Measurements from ENCODE around the gene BMI1. TPM values are rescaled to one million over a fixed set of nuclear protein-coding genes. Genes with fewer than 3 reads are reported as not detected.

BMI1 gene
- total and polyA plus RNA-seq, 2 experiments from 2014 or later: 25.5 to 59.8 TPM

DNA sequence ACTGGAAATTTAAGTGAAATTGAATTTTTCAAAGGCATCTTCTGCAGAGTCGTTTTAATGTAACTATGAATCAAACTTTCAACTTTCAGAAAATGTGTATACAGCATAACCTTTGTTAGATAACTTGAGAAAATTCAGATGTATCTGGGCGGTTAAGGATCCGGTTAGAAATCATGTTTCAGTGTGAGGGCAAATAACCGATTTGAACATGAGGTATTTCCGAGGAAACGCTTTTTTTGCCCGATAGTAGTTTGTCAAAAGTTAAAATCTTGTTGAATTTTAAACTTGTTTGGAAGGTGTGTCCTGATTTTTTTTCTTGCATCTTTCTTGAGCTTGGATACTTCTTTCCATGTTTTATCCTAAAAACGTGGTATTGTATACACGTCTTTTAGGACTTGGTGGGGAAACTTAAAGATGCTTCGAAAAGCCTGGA lies 1.3 kb upstream of the BMI1 start:
- Histone ChIP-seq H3K4me2 (peak overlapping the region; percentile 82), H4K20me1 (ENCODE audit: insufficient read depth, poor library complexity, severe bottlenecking) (peaks cover 37% of the 10 kb centered on the region), H3K27ac (peak overlapping the region; percentile 45), H3K79me2 (peaks cover 48% of the 10 kb centered on the region), H3K27me3 (peaks cover 39% of the 10 kb centered on the region), H3K4me3 (peak overlapping the region; percentile 34), H3K4me1 (ENCODE audit: insufficient read depth) (peaks cover 29% of the 10 kb centered on the region), H2AFZ (no peak overlapping the region), H3K9me3 (ENCODE audit: low read depth) (no peaks in the 10 kb centered on the region), H3K36me3 (replicated peaks; ENCODE audit: insufficient read depth, low read depth) (no peaks in the 10 kb centered on the region), H3K9me2 (replicated peaks; ENCODE audit: insufficient read depth) (no peaks in the 10 kb centered on the region)
- WGBS (ENCODE audit: low lambda C conversion rate, missing lambda C conversion rate): 57% methylated on average over 10 of the region's 10 CpGs
- TF ChIP-seq, protein P1, sequence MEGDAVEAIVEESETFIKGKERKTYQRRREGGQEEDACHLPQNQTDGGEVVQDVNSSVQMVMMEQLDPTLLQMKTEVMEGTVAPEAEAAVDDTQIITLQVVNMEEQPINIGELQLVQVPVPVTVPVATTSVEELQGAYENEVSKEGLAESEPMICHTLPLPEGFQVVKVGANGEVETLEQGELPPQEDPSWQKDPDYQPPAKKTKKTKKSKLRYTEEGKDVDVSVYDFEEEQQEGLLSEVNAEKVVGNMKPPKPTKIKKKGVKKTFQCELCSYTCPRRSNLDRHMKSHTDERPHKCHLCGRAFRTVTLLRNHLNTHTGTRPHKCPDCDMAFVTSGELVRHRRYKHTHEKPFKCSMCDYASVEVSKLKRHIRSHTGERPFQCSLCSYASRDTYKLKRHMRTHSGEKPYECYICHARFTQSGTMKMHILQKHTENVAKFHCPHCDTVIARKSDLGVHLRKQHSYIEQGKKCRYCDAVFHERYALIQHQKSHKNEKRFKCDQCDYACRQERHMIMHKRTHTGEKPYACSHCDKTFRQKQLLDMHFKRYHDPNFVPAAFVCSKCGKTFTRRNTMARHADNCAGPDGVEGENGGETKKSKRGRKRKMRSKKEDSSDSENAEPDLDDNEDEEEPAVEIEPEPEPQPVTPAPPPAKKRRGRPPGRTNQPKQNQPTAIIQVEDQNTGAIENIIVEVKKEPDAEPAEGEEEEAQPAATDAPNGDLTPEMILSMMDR (IDR thresholded peaks at IDR 0.05; ENCODE audit: poor library complexity): no peak
- TF ChIP-seq EZH2phosphoT487 (IDR thresholded peaks at IDR 0.05; ENCODE audit: low read depth, severe bottlenecking, unreplicated experiment): no peak
- TF ChIP-seq EZH2 (IDR thresholded peaks at IDR 0.05; ENCODE audit: borderline replicate concordance): no peak
- DNase-seq (ENCODE audit: low spot score): no peak

DNA sequence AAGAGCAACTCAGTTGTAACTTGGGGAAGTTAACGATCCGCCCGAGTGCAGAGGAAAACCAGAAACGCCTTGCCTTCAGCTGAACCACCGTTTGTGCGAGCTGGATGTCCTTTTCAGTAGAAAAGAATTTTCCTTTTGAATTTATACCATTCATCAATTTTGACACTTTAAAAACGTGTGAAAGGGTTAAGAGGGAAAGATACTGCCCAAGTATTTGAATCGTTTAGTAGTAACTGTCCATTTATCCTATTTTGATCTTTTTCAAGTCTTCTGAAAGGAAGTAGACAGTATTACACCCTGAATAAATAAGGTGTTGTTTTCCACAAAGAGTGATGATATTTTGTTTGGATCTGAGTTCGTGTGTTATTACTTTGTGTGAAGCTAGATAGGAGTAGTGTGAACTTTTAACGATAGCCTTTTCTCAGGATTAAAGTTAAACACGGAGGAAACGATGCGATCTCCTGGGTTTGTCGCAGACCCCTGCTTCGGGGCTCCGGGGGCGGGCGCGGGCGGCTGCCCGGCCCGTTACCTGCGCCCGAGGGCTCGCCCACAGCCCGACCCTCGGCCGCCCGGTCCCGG lies 830 bp upstream of the BMI1 start:
- TF ChIP-seq, protein P1 (IDR thresholded peaks at IDR 0.05; ENCODE audit: poor library complexity): no peak
- TF ChIP-seq EZH2 (IDR thresholded peaks at IDR 0.05; ENCODE audit: borderline replicate concordance) (no peak), EZH2phosphoT487 (IDR thresholded peaks at IDR 0.05; ENCODE audit: low read depth, severe bottlenecking, unreplicated experiment) (no peak)
- no peak for DNase-seq (ENCODE audit: low spot score)
- Histone ChIP-seq H3K4me3 (peak overlapping the region; percentile 34), H3K9me2 (replicated peaks; ENCODE audit: insufficient read depth) (no peaks in the 10 kb centered on the region), H3K79me2 (peaks cover 53% of the 10 kb centered on the region), H3K27me3 (peaks cover 39% of the 10 kb centered on the region), H3K36me3 (replicated peaks; ENCODE audit: insufficient read depth, low read depth) (no peaks in the 10 kb centered on the region), H4K20me1 (ENCODE audit: insufficient read depth, poor library complexity, severe bottlenecking) (peaks cover 40% of the 10 kb centered on the region), H3K4me1 (ENCODE audit: insufficient read depth) (peaks cover 32% of the 10 kb centered on the region), H3K4me2 (peak overlapping the region; percentile 82), H3K27ac (peak overlapping the region; percentile 45), H3K9me3 (ENCODE audit: low read depth) (no peaks in the 10 kb centered on the region), H2AFZ (peak overlapping the region; percentile 48)
- 10% methylated on average over 23 of the region's 30 CpGs for WGBS (ENCODE audit: low lambda C conversion rate, missing lambda C conversion rate)

DNA sequence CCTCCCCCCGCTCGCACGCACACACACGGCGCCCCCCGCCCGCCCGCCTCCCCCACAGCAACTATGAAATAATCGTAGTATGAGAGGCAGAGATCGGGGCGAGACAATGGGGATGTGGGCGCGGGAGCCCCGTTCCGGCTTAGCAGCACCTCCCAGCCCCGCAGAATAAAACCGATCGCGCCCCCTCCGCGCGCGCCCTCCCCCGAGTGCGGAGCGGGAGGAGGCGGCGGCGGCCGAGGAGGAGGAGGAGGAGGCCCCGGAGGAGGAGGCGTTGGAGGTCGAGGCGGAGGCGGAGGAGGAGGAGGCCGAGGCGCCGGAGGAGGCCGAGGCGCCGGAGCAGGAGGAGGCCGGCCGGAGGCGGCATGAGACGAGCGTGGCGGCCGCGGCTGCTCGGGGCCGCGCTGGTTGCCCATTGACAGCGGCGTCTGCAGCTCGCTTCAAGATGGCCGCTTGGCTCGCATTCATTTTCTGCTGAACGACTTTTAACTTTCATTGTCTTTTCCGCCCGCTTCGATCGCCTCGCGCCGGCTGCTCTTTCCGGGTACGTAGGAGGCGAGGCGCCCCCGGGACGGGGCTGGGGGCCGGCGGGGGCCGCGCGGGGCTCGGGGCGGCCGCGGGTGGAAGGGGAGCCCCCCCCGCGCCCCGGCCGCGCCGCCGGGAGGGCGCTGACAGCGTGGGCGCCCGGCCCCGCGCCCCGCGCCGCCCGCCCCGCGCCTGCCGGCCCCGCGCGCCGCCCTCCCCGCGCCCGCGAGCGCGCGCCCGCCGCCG lies 441 bp downstream of the BMI1 start:
- DNase-seq (ENCODE audit: low spot score): peak; percentile 84
- H3K79me2 ChIP-seq: peaks cover 54% of the 10 kb centered on the region
- peak overlapping the region; percentile 93 for H3K27ac ChIP-seq
- H3K9me2 ChIP-seq (replicated peaks; ENCODE audit: insufficient read depth): no peaks in the 10 kb centered on the region
- peaks cover 39% of the 10 kb centered on the region for H3K27me3 ChIP-seq
- no peaks in the 10 kb centered on the region for H3K36me3 ChIP-seq (replicated peaks; ENCODE audit: insufficient read depth, low read depth)
- WGBS (ENCODE audit: low lambda C conversion rate, missing lambda C conversion rate): 0% methylated on average over 14 of the region's 114 CpGs
- no peak for TF ChIP-seq EZH2phosphoT487 (IDR thresholded peaks at IDR 0.05; ENCODE audit: low read depth, severe bottlenecking, unreplicated experiment)
- TF ChIP-seq, protein P1 (IDR thresholded peaks at IDR 0.05; ENCODE audit: poor library complexity): no peak
- TF ChIP-seq EZH2 (IDR thresholded peaks at IDR 0.05; ENCODE audit: borderline replicate concordance): no peak
- peak overlapping the region; percentile 87 for H2AFZ ChIP-seq
- H3K4me3 ChIP-seq: peak overlapping the region; percentile 76
- peak overlapping the region; percentile 75 for H3K4me2 ChIP-seq
- H4K20me1 ChIP-seq (ENCODE audit: insufficient read depth, poor library complexity, severe bottlenecking): peaks cover 46% of the 10 kb centered on the region
- peaks cover 32% of the 10 kb centered on the region for H3K4me1 ChIP-seq (ENCODE audit: insufficient read depth)
- no peaks in the 10 kb centered on the region for H3K9me3 ChIP-seq (ENCODE audit: low read depth)
